HCT116 (cell line): Measurements from ENCODE around the gene UBXN10. TPM values are rescaled to one million over a fixed set of nuclear protein-coding genes. Genes with fewer than 3 reads are reported as not detected.

Experiments used
- ATAC-seq: fragments of 200-7000 bp; cut with Tn5 transposase; 2 replicates; pipeline ENCODE4 v1.9.1; 2020; ENCODE audit warnings: mild to moderate bottlenecking, moderate library complexity
- BruUV-seq: library from RNA; stranded (reverse); fragments of 400-500 nt; replicated peaks from 2 replicates; lab custom pipeline; 2021; lab: Mats Ljungman, UMichigan
- CTCF ChIA-PET: fragments of 300-600 bp; sonication (Branson Sonifier 250); formaldehyde crosslinking; loops from one replicate; lab custom pipeline; 2021; ENCODE audit warnings: antibody characterized with exemption; lab: Charles Lee
- POLR2A ChIA-PET: fragments of 300-600, 350-600 bp; sonication (Branson Sonifier 250); formaldehyde crosslinking; loops from one replicate; lab custom pipeline; 2021; ENCODE audit warnings: antibody characterized with exemption; lab: Charles Lee
- RAD21 ChIA-PET, 2 experiments: fragments of 300-600 bp; sonication (Branson Sonifier 250); formaldehyde crosslinking; loops; one replicate each; lab custom pipeline; 2023; ENCODE audit warnings: low total read pairs in 2 of 2; ENCODE audit not compliant: uncharacterized antibody in 2 of 2, unreplicated experiment in 2 of 2, low non-redundant PET in 1 of 2; lab: Charles Lee
- DNase-seq: peaks from one replicate; pipeline ENCODE4 v3.0.0-alpha.2; 2010; ENCODE audit warnings: low read depth, low spot score
- H2AFZ ChIP-seq: fragments of 200-600 bp; shearing (Covaris generic), sonication (generic); 2 replicates; pipeline ENCODE4 v1.6.1; 2017; ENCODE audit warnings: low read depth, mixed run types, mixed read lengths, antibody characterized with exemption, low read length; ENCODE audit not compliant: poor library complexity, severe bottlenecking
- H3K27ac ChIP-seq: 2 replicates; pipeline ENCODE4 v1.5.1; 2012; ENCODE audit warnings: low read depth, low read length
- H3K27me3 ChIP-seq: fragments of 200-600 bp; sonication (generic); 2 replicates; pipeline ENCODE4 v1.6.1; 2016; ENCODE audit warnings: mixed run types, low read length, mixed read lengths; ENCODE audit not compliant: insufficient read depth
- H3K36me3 ChIP-seq, 2 experiments: fragments of 200-500 bp in 1 of 2; fragments of 200-600 bp in 1 of 2; sonication (Bioruptor generic) in 1 of 2; sonication (generic) in 1 of 2; 2 replicates each; pipeline versions ENCODE4 v1.5.1 to v1.6.1; 2014 to 2016; ENCODE audit warnings: low read length in 2 of 2, inconsistent platforms in 1 of 2, mixed read lengths in 1 of 2, mixed run types in 1 of 2; ENCODE audit not compliant: insufficient read depth in 2 of 2, control insufficient read depth in 1 of 2
- H3K4me1 ChIP-seq, 2 experiments: fragments of 200-600 bp in 1 of 2; sonication (generic) in 1 of 2; 2 replicates each; pipeline versions ENCODE4 v1.5.1 to v1.6.1; 2012 to 2017; ENCODE audit warnings: low read length in 2 of 2, inconsistent platforms in 1 of 2, mild to moderate bottlenecking in 1 of 2, mixed read lengths in 1 of 2, mixed run types in 1 of 2, moderate library complexity in 1 of 2; ENCODE audit not compliant: insufficient read depth in 2 of 2, control insufficient read depth in 1 of 2
- H3K4me2 ChIP-seq: fragments of 200-600 bp; sonication (generic); 2 replicates; pipeline ENCODE4 v1.6.1; 2017; ENCODE audit warnings: mixed run types, low read length, mixed read lengths
- H3K4me3 ChIP-seq, 2 experiments: fragments of 200-600 bp in 1 of 2; sonication (generic) in 1 of 2; replicated peaks in 1 of 2; 2 replicates each; pipeline ENCODE4 v1.5.1; 2011 to 2016; ENCODE audit warnings: low read length in 2 of 2, control low read depth in 1 of 2, low read depth in 1 of 2, mild to moderate bottlenecking in 1 of 2, mixed read lengths in 1 of 2, mixed run types in 1 of 2
- H3K79me2 ChIP-seq: fragments of 200-600 bp; sonication (generic); 2 replicates; pipeline ENCODE4 v1.6.1; 2017; ENCODE audit warnings: mild to moderate bottlenecking, mixed run types, low read length, moderate library complexity, mixed read lengths; ENCODE audit not compliant: insufficient read depth
- H3K9ac ChIP-seq: fragments of 200-600 bp; sonication (generic); 2 replicates; pipeline ENCODE4 v1.6.1; 2016; ENCODE audit warnings: low read length, mixed read lengths
- H3K9me2 ChIP-seq: fragments of 200-600 bp; sonication (generic), shearing (Covaris generic); 2 replicates; pipeline ENCODE4 v1.6.1; 2017; ENCODE audit warnings: mixed run types, mild to moderate bottlenecking, moderate library complexity; ENCODE audit not compliant: insufficient read depth
- H3K9me3 ChIP-seq, 2 experiments: fragments of 200-500 bp in 1 of 2; fragments of 200-600 bp in 1 of 2; sonication (Bioruptor generic) in 1 of 2; sonication (generic) in 1 of 2; 2 replicates each; pipeline ENCODE4 v1.6.1; 2014 to 2017; ENCODE audit warnings: low read length in 2 of 2, mixed read lengths in 2 of 2, inconsistent platforms in 1 of 2, low read depth in 1 of 2, mild to moderate bottlenecking in 1 of 2, mixed run types in 1 of 2, moderate library complexity in 1 of 2; ENCODE audit not compliant: control insufficient read depth in 1 of 2, insufficient read depth in 1 of 2
- H4K20me1 ChIP-seq: fragments of 200-600 bp; sonication (generic), shearing (Covaris generic); 2 replicates; pipeline ENCODE4 v1.6.1; 2017; ENCODE audit warnings: mixed run types, mild to moderate bottlenecking, moderate library complexity; ENCODE audit not compliant: insufficient read depth
- EZH2phosphoT487 ChIP-seq: fragments of 200-600 bp; IDR thresholded peaks from 2 replicates; pipeline ENCODE4 v1.6.1; 2018; ENCODE audit warnings: antibody characterized with exemption, borderline replicate concordance
- POLR2AphosphoS5 ChIP-seq: IDR thresholded peaks from 2 replicates; pipeline ENCODE4 v1.6.1; 2011; ENCODE audit warnings: mild to moderate bottlenecking, low read depth, low read length, moderate library complexity
- SRF ChIP-seq: IDR thresholded peaks from 2 replicates; pipeline ENCODE4 v1.6.1; 2012; ENCODE audit warnings: low read depth
- ZFX ChIP-seq: fragments of 450-650 bp; IDR thresholded peaks from 2 replicates; pipeline ENCODE4 v1.6.1; 2017
- intact Hi-C: fragments of 100-400 bp; cut with micrococcal nuclease; formaldehyde crosslinking; loops from 2 replicates; pipeline ENCODE4 v1.10.0; 2022
- total RNA-seq: library from RNA; stranded (reverse); gene quantifications from one replicate; pipeline ENCODE4 v1.2.1, GENCODE V29; 2021; ENCODE audit not compliant: unreplicated experiment
- TF ChIP-seq, protein P1 (sequence below): IDR thresholded peaks from 2 replicates; pipeline ENCODE4 v1.6.1; 2011; ENCODE audit warnings: mild to moderate bottlenecking, low read length, moderate library complexity; ENCODE audit not compliant: insufficient replicate concordance; ENCODE audit errors: extremely low read depth
- TF ChIP-seq, protein P2 (sequence below): IDR thresholded peaks from 2 replicates; pipeline ENCODE4 v1.6.1; 2012

Gene UBXN10
- total RNA-seq, 1 experiment from 2014 or later, result not detected

DNA sequence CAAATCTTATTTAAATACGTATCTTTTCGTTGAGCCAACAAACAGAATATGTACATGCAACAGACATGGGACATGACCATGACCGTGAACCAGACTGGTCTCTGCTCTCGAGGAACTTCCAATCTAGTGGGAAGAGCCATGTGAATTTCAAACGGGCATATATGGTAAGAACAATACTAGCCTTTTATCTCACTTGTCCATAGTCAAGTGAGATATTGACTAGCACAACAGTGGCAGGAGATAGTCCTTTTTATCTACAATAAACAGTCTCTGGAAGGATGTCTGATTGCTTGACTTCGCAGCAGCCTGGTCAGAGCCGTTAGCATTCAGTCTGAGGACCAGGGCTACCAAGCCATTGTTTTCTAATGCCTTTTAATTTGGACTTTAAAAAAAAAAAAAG lies 13.0 kb downstream of the UBXN10 start (continued):
- TF ChIP-seq, protein P1, sequence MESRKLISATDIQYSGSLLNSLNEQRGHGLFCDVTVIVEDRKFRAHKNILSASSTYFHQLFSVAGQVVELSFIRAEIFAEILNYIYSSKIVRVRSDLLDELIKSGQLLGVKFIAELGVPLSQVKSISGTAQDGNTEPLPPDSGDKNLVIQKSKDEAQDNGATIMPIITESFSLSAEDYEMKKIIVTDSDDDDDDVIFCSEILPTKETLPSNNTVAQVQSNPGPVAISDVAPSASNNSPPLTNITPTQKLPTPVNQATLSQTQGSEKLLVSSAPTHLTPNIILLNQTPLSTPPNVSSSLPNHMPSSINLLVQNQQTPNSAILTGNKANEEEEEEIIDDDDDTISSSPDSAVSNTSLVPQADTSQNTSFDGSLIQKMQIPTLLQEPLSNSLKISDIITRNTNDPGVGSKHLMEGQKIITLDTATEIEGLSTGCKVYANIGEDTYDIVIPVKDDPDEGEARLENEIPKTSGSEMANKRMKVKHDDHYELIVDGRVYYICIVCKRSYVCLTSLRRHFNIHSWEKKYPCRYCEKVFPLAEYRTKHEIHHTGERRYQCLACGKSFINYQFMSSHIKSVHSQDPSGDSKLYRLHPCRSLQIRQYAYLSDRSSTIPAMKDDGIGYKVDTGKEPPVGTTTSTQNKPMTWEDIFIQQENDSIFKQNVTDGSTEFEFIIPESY, result no peak
- TF ChIP-seq SRF (no peak), ZFX (no peak)
- TF ChIP-seq, protein P2, sequence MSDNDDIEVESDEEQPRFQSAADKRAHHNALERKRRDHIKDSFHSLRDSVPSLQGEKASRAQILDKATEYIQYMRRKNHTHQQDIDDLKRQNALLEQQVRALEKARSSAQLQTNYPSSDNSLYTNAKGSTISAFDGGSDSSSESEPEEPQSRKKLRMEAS, result no peak

DNA sequence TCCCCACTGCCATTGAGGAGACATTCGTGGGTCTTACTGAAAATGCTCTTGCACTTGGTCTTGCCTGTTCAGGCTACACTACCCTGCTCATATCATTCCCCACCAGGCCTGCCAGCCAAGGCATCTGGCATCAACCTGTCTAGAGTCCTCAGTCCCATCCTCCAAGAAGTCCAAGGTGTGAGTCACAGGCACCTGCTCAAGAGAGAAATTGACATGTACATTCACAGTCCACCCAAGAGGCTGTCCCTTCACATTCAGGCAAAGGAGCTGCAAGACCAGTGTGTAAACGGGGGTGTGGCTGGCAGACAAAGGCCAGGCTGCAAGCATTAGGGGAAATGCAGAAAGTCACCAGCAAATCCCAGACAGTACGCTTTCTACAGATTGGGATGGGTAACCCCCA lies 13.5 kb downstream of the UBXN10 start:
- Histone ChIP-seq H2AFZ (no peak overlapping the region), H3K9ac (no peak overlapping the region), H3K4me2 (no peak overlapping the region), H3K9me2 (no peaks in the 10 kb centered on the region), H3K27ac (no peak overlapping the region), H3K9me3 (no peaks in the 10 kb centered on the region), H3K4me3 (no peak overlapping the region), H3K36me3 (no peaks in the 10 kb centered on the region), H3K27me3 (peaks cover 12% of the 10 kb centered on the region; the same call in 1 of the 2 replicates), H4K20me1 (no peaks in the 10 kb centered on the region), H3K4me1 (peaks cover 0 to 3% of the 10 kb centered on the region in 2 experiments; a peak in 1 of 4 replicates), H3K79me2 (no peaks in the 10 kb centered on the region)
- no peak for TF ChIP-seq EZH2phosphoT487
- TF ChIP-seq POLR2AphosphoS5, result no peak
- TF ChIP-seq, protein P2, result no peak
- ATAC-seq (no peak), DNase-seq (no peak)
- ChIA-PET RAD21 (no interaction called here), POLR2A (no interaction called here), CTCF (no interaction called here)
- intact Hi-C loops, result no loop called here
- BruUV-seq, result no TSS peak
